A549 (cell line): ENCODE data around the gene CCDC27. TPM values are rescaled to one million over a fixed set of nuclear protein-coding genes. Genes with fewer than 3 reads are reported as not detected.

Source experiments
- ATAC-seq, 2 experiments: fragments of 200-7000 bp in 1 of 2; fragments of >200 bp in 1 of 2; cut with Nextera tagmentation in 1 of 2; cut with Tn5 transposase in 1 of 2; 3 replicates each; pipeline versions ENCODE4 v1.8.0 to v1.9.1; 2018 to 2020; ENCODE audit warnings: mild to moderate bottlenecking in 1 of 2, moderate library complexity in 1 of 2
- CTCF ChIA-PET: fragments of 300-600 bp; sonication (Branson Sonifier 250); formaldehyde crosslinking; extraction: SDS; loops from one replicate; lab custom pipeline; 2021; ENCODE audit warnings: antibody characterized with exemption, inconsistent platforms; lab: Yijun Ruan, JAX
- POLR2A ChIA-PET: fragments of 350-600 bp; formaldehyde crosslinking; extraction: SDS; loops from one replicate; lab custom pipeline; 2021; ENCODE audit warnings: antibody characterized with exemption, inconsistent platforms; lab: Yijun Ruan, JAX
- DNase-seq, 2 experiments: peaks; one replicate each; pipeline versions ENCODE4 v3.0.0 to v3.0.0-alpha.2; 2011 to 2016; ENCODE audit warnings: low read depth in 1 of 2, low spot score in 1 of 2
- FAIRE-seq: peaks from 2 replicates; lab custom pipeline; 2011; peaks lifted over from hg19 to GRCh38; lab: Jason Lieb, UNC
- H3K27ac ChIP-seq, 2 experiments: fragments of >200 bp; sonication (Bioruptor Twin); formaldehyde crosslinking; 3 replicates each; pipeline ENCODE4 v1.5.1; 2016 to 2017
- H3K4me1 ChIP-seq: fragments of >200 bp; sonication (Bioruptor Twin); formaldehyde crosslinking; 3 replicates; pipeline ENCODE4 v1.6.1; 2016
- H3K4me2 ChIP-seq: fragments of >200 bp; sonication (Bioruptor Twin); formaldehyde crosslinking; 3 replicates; pipeline ENCODE4 v1.6.1; 2016
- H3K4me3 ChIP-seq: fragments of >200 bp; sonication (Bioruptor Twin); formaldehyde crosslinking; 3 replicates; pipeline ENCODE4 v1.5.1; 2016
- H3K9me3 ChIP-seq: fragments of >200 bp; sonication (Bioruptor Twin); formaldehyde crosslinking; 3 replicates; pipeline ENCODE4 v1.6.1; 2016
- CBX2 ChIP-seq: fragments of 200-600 bp; sonication (generic); IDR thresholded peaks from 2 replicates; pipeline ENCODE4 v1.6.1; 2016; ENCODE audit warnings: low read depth, mild to moderate bottlenecking, borderline replicate concordance
- CEBPB ChIP-seq, 2 experiments: fragments of >200 bp in 1 of 2; sonication (Bioruptor Twin) in 1 of 2; formaldehyde crosslinking in 1 of 2; IDR thresholded peaks; 2 replicates each; pipeline ENCODE4 v1.6.1; 2012 to 2016
- CHD2 ChIP-seq: fragments of 150-350 bp; IDR thresholded peaks from 2 replicates; pipeline ENCODE4 v1.6.1; 2014; ENCODE audit warnings: low read length; ENCODE audit not compliant: partially characterized antibody
- EHF ChIP-seq: fragments of 250-450 bp; sonication (Bioruptor Pico); IDR thresholded peaks from 2 replicates; pipeline ENCODE4 v1.5.0; 2020; ENCODE audit warnings: mild to moderate bottlenecking
- FOSL2 ChIP-seq, 2 experiments: fragments of 450-650 bp in 1 of 2; fragments of >200 bp in 1 of 2; sonication (Bioruptor Twin) in 1 of 2; formaldehyde crosslinking; IDR thresholded peaks; 2 replicates each; pipeline versions ENCODE4 v1.5.0 to v1.6.1; 2016 to 2020; ENCODE audit warnings: mild to moderate bottlenecking in 1 of 2, moderate library complexity in 1 of 2
- HOXA7 ChIP-seq: fragments of 250-450 bp; sonication (Bioruptor Pico); IDR thresholded peaks from 2 replicates; pipeline ENCODE4 v1.5.0; 2020; ENCODE audit warnings: mild to moderate bottlenecking, moderate library complexity
- HOXB5 ChIP-seq: fragments of 250-450 bp; sonication (Bioruptor Pico); IDR thresholded peaks from 2 replicates; pipeline ENCODE4 v1.5.0; 2020; ENCODE audit warnings: mild to moderate bottlenecking, moderate library complexity
- JUNB ChIP-seq: fragments of >200 bp; sonication (Bioruptor Twin); formaldehyde crosslinking; IDR thresholded peaks from 2 replicates; pipeline ENCODE4 v1.6.1; 2016
- KDM1A ChIP-seq: fragments of 200-600 bp; sonication (generic); IDR thresholded peaks from 2 replicates; pipeline ENCODE4 v1.6.1; 2016; ENCODE audit warnings: low read depth, mild to moderate bottlenecking
- MAX ChIP-seq: IDR thresholded peaks from 2 replicates; pipeline ENCODE4 v1.6.1; 2012
- NPAS2 ChIP-seq: fragments of 250-450 bp; sonication (Bioruptor Pico); IDR thresholded peaks from 2 replicates; pipeline ENCODE4 v1.8.0; 2022; ENCODE audit warnings: mild to moderate bottlenecking, moderate library complexity, borderline replicate concordance
- NR3C1 ChIP-seq: fragments of >200 bp; sonication (Bioruptor Twin); formaldehyde crosslinking; IDR thresholded peaks from 3 replicates; pipeline ENCODE4 v1.6.1; 2017
- RAD21 ChIP-seq, 2 experiments: fragments of >200 bp in 1 of 2; sonication (Bioruptor Twin) in 1 of 2; formaldehyde crosslinking in 1 of 2; IDR thresholded peaks in 1 of 2; conservative IDR thresholded peaks in 1 of 2; 2 replicates in 1 of 2; 3 replicates in 1 of 2; pipeline ENCODE4 v1.6.1; 2012 to 2018; ENCODE audit warnings: inconsistent platforms in 1 of 2
- RARB ChIP-seq: fragments of 250-450 bp; sonication (Bioruptor Pico); IDR thresholded peaks from 2 replicates; pipeline ENCODE4 v1.8.0; 2021; ENCODE audit warnings: mild to moderate bottlenecking, moderate library complexity
- RFX5 ChIP-seq: fragments of 450-650 bp; IDR thresholded peaks from 2 replicates; pipeline ENCODE4 v1.7.1; 2014; ENCODE audit warnings: antibody characterized with exemption, mild to moderate bottlenecking, moderate library complexity
- RNF2 ChIP-seq: fragments of 200-600 bp; sonication (generic); IDR thresholded peaks from 2 replicates; pipeline ENCODE4 v1.6.1; 2016; ENCODE audit warnings: low read depth, mild to moderate bottlenecking, antibody characterized with exemption, moderate library complexity, borderline replicate concordance
- TP53 ChIP-seq: fragments of 250-450 bp; sonication (Bioruptor Pico); IDR thresholded peaks from 2 replicates; pipeline ENCODE4 v1.5.0; 2021; ENCODE audit warnings: mild to moderate bottlenecking, moderate library complexity
- ZNF302 ChIP-seq: fragments of 250-450 bp; sonication (Bioruptor Pico); IDR thresholded peaks from 2 replicates; pipeline ENCODE4 v1.9.0; 2021; ENCODE audit warnings: inconsistent platforms, mild to moderate bottlenecking, moderate library complexity
- WGBS: methylation state at CpG from one replicate; pipeline ENCODE4 v1.1.6; 2017; ENCODE audit errors: missing lambda C conversion rate; 5-methylcytosine and 5-hydroxymethylcytosine counted together
- polyA plus RNA-seq, 4 experiments: library from polyadenylated mRNA; depleted of rRNA in 3 of 4; stranded (reverse); fragments of >200 nt; fragmentation: RNase III in 1 of 4; extraction: RNeasy Plus Mini Kit Qiagen cat#74134 plus additional on column Dnase treatment in 1 of 4; gene quantifications; 2 replicates in 3 of 4; 3 replicates in 1 of 4; pipeline ENCODE4 v1.2.3, GENCODE V29; 2011 to 2017
- TF ChIP-seq, protein P1 (sequence below): fragments of 450-650 bp; IDR thresholded peaks from 2 replicates; pipeline ENCODE4 v1.6.1; 2014; ENCODE audit warnings: antibody characterized with exemption
- TF ChIP-seq, protein P2 (sequence below): IDR thresholded peaks from 2 replicates; pipeline ENCODE4 v1.6.1; 2012; ENCODE audit warnings: low read depth, borderline replicate concordance
- TF ChIP-seq, protein P3 (sequence below): fragments of 150-350 bp; IDR thresholded peaks from 2 replicates; pipeline ENCODE4 v1.6.1; 2014; ENCODE audit warnings: low read depth, mild to moderate bottlenecking, low read length

The CCDC27 gene
- polyA plus RNA-seq, 2 of the 4 experiments (the other 2 are of a cell fraction), result not detected

- Histone ChIP-seq H3K4me3 (no peak overlapping the region), H3K27ac (no peak overlapping the region), H3K4me2 (no peak overlapping the region), H3K9me3 (no peaks in the 10 kb centered on the region), H3K4me1 (no peaks in the 10 kb centered on the region)
- ATAC-seq (no peak), DNase-seq (no peak), FAIRE-seq (no peak)
- CTCF ChIA-PET, result interaction anchor here (0.5 to 2.2 kb wide), 2 partner anchors 19 to 843 kb away, joined by 3 to 12 read pairs; no protein-coding TSS in a partner anchor
- no peak for TF ChIP-seq RNF2
- TF ChIP-seq HOXB5 (CRISPR knock-in tag), result no peak
- TF ChIP-seq, protein P1, sequence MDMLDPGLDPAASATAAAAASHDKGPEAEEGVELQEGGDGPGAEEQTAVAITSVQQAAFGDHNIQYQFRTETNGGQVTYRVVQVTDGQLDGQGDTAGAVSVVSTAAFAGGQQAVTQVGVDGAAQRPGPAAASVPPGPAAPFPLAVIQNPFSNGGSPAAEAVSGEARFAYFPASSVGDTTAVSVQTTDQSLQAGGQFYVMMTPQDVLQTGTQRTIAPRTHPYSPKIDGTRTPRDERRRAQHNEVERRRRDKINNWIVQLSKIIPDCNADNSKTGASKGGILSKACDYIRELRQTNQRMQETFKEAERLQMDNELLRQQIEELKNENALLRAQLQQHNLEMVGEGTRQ, result no peak
- TF ChIP-seq RAD21 (conservative IDR thresholded peaks at IDR 0.05 in 1 of 2, IDR thresholded peaks at IDR 0.05 in 1 of 2), result no peak
- TF ChIP-seq, protein P2, sequence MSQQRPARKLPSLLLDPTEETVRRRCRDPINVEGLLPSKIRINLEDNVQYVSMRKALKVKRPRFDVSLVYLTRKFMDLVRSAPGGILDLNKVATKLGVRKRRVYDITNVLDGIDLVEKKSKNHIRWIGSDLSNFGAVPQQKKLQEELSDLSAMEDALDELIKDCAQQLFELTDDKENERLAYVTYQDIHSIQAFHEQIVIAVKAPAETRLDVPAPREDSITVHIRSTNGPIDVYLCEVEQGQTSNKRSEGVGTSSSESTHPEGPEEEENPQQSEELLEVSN, result no peak
- TF ChIP-seq, protein P3, sequence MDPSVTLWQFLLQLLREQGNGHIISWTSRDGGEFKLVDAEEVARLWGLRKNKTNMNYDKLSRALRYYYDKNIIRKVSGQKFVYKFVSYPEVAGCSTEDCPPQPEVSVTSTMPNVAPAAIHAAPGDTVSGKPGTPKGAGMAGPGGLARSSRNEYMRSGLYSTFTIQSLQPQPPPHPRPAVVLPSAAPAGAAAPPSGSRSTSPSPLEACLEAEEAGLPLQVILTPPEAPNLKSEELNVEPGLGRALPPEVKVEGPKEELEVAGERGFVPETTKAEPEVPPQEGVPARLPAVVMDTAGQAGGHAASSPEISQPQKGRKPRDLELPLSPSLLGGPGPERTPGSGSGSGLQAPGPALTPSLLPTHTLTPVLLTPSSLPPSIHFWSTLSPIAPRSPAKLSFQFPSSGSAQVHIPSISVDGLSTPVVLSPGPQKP, result no peak
- no peak for TF ChIP-seq KDM1A
- TF ChIP-seq NPAS2 (CRISPR knock-in tag), result no peak
- TF ChIP-seq JUNB, result no peak
- no peak for TF ChIP-seq EHF (CRISPR knock-in tag)
- no peak for TF ChIP-seq TP53 (CRISPR knock-in tag)
- no peak for TF ChIP-seq RARB (CRISPR knock-in tag)
- no peak for TF ChIP-seq CEBPB (IDR thresholded peaks at IDR 0.05)
- TF ChIP-seq ZNF302 (CRISPR knock-in tag), result no peak
- POLR2A ChIA-PET, result no interaction called here
- 42% methylated on average over 6 of the region's 19 CpGs for WGBS
Observed at GRCh38 chr1:3705341-3705950, 46.8 kb upstream of the CCDC27 start.

GRCh38 chr1:3706651-3707297 is 45.5 kb upstream of the CCDC27 start:
- no peak for ATAC-seq
- ChIA-PET CTCF (no interaction called here), POLR2A (no interaction called here)

More at GRCh38 chr1:3706651-3707297, 45.5 kb upstream of the CCDC27 start:
- no peak for DNase-seq
- no peak for FAIRE-seq
- WGBS, result 78% methylated on average over 15 of the region's 26 CpGs
- H3K4me3 ChIP-seq, result no peak overlapping the region
- H3K9me3 ChIP-seq, result no peaks in the 10 kb centered on the region
- H3K27ac ChIP-seq, result no peak overlapping the region
- TF ChIP-seq CBX2 (no peak), NR3C1 (no peak), CHD2 (no peak), RAD21 (conservative IDR thresholded peaks at IDR 0.05 in 1 of 2, IDR thresholded peaks at IDR 0.05 in 1 of 2) (no peak), EHF (CRISPR knock-in tag) (no peak), RFX5 (no peak), HOXA7 (CRISPR knock-in tag) (no peak), FOSL2 (IDR thresholded peaks at IDR 0.05) (no peak), FOSL2 (CRISPR knock-in tag; IDR thresholded peaks at IDR 0.05) (no peak), CEBPB (IDR thresholded peaks at IDR 0.05) (no peak), NPAS2 (CRISPR knock-in tag) (no peak), MAX (no peak)
- H3K4me1 ChIP-seq, result no peaks in the 10 kb centered on the region
- H3K4me2 ChIP-seq, result no peak overlapping the region
